ENCODE measurements around the gene PARPBP.

GRCh38 chr12:102167821-102168604 is 48.0 kb downstream of the PARPBP start:
- TF ChIP-seq FOSL1 (IDR thresholded peaks at IDR 0.05; ENCODE audit: low read depth) (no peak), CTCF (IDR thresholded peaks at IDR 0.05 in 2 of 3, conservative IDR thresholded peaks at IDR 0.05 in 1 of 3; ENCODE audit: borderline replicate concordance in 1 of 3, insufficient read depth in 1 of 3, low read depth in 2 of 3, low read length in 2 of 3) (no peak), JUND (IDR thresholded peaks at IDR 0.05) (no peak), POLR2A (IDR thresholded peaks at IDR 0.05; ENCODE audit: borderline replicate concordance, extremely low read depth, insufficient read depth, insufficient read length) (no peak), EZH2 (IDR thresholded peaks at IDR 0.05) (no peak), POLR2AphosphoS5 (IDR thresholded peaks at IDR 0.05; ENCODE audit: low read depth, low read length) (no peak), TCF7L2 (IDR thresholded peaks at IDR 0.05; ENCODE audit: borderline replicate concordance, extremely low read depth, insufficient read depth, insufficient read length) (no peak), EZH2phosphoT487 (IDR thresholded peaks at IDR 0.05; ENCODE audit: borderline replicate concordance) (no peak), REST (IDR thresholded peaks at IDR 0.05; ENCODE audit: low read depth) (no peak)

Data from HCT116 (cell line).